Measurements from ENCODE around the gene GRM7. TPM values are rescaled to one million over a fixed set of nuclear protein-coding genes. Genes with fewer than 3 reads are reported as not detected.

Gene GRM7
- total RNA-seq, 2 donors from 2014 or later = 0.96 to 1.5 TPM

DNA sequence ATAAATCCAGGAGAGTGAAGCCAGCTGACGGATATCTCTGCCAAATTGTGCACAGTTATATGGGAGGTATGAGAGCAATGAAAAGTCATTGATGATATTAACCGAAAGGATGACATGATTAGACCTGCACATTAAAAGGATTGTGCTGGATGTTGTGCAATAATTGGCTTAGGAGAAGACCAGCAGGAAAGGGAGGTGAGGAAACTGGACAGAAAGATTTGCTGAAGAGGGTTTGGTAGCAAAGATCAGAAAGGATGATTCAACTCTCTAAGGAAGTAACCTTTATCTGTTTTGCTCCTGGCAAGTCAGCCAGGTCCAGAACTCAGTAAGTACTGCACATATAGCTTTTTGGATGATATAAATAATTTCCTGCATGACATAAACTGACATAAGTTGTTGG, 704.7 kb downstream of the GRM7 start:
- Histone ChIP-seq H3K4me1 (replicated peaks) (no peaks in the 10 kb centered on the region), H3K36me3 (no peaks in the 10 kb centered on the region), H3K27ac (no peak overlapping the region), H3K9me3 (no peaks in the 10 kb centered on the region), H3K4me3 (no peak overlapping the region), H3K27me3 (replicated peaks; ENCODE audit: insufficient read depth) (no peaks in the 10 kb centered on the region)
- intact Hi-C loops (cut with DNase I) = no loop called here
- TF ChIP-seq POLR2AphosphoS5 (IDR thresholded peaks at IDR 0.05) = no peak
- no peak for TF ChIP-seq POLR2A (IDR thresholded peaks at IDR 0.05)
- TF ChIP-seq, protein P1, sequence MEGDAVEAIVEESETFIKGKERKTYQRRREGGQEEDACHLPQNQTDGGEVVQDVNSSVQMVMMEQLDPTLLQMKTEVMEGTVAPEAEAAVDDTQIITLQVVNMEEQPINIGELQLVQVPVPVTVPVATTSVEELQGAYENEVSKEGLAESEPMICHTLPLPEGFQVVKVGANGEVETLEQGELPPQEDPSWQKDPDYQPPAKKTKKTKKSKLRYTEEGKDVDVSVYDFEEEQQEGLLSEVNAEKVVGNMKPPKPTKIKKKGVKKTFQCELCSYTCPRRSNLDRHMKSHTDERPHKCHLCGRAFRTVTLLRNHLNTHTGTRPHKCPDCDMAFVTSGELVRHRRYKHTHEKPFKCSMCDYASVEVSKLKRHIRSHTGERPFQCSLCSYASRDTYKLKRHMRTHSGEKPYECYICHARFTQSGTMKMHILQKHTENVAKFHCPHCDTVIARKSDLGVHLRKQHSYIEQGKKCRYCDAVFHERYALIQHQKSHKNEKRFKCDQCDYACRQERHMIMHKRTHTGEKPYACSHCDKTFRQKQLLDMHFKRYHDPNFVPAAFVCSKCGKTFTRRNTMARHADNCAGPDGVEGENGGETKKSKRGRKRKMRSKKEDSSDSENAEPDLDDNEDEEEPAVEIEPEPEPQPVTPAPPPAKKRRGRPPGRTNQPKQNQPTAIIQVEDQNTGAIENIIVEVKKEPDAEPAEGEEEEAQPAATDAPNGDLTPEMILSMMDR (IDR thresholded peaks at IDR 0.05) = no peak
- 52% methylated on average over 2 of the region's 2 CpGs for WGBS
- no peak for DNase-seq (ENCODE audit: low spot score)

DNA sequence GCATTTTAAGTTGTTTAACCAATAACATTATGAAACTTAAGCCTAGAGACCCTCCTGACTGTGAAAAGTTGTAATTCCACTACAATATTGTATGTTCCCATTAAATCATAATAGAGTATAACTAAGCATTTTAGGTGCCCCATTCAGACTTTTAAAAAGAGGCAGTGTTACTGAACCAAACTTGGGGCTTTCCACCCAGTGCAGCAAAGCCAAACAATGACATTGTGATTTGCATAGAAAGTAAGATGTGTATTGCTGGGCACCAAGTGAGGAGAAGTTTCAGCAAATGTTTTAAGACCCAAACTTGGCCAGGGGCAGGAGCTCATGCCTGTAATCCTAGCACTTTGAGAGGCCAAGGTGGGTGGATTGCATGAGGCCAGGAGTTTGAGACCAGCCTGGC, 706.2 kb downstream of the GRM7 start:
- DNase-seq (ENCODE audit: low spot score) = no peak

DNA sequence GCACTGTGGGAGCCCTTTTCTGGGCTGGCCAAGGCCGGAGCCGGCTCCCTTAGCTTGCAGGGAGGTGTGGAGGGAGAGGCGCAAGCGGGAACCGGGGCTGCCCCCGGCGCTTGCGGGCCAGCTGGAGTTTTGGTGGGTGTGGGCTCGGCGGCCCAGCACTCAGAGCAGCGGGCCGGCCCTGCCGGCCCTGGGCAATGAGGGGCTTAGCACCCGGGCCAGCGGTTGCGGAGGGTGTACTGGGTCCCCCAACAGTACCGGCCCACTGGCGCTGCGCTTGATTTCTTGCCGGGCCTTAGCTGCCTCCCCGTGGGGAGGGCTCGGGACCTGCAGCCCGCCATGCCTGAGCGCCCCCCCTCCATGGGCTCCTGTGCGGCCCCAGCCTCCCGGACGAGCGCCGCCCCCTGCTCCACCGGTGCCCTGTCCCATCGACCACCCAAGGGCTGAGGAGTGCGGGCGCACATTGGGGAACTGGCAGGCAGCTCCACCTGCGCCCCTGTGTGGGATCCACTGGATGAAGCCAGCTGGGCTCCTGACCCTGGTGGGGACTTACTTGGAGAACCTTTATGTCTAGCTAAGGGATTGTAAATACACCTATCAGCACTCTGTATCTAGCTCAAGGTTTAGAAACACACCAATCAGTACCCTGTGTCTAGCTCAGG, 707.7 kb downstream of the GRM7 start:
- H3K36me3 ChIP-seq = no peaks in the 10 kb centered on the region
- intact Hi-C loops (cut with DNase I) = no loop called here
- no peaks in the 10 kb centered on the region for H3K9me3 ChIP-seq
- TF ChIP-seq, protein P1 (IDR thresholded peaks at IDR 0.05) = no peak
- TF ChIP-seq POLR2A (IDR thresholded peaks at IDR 0.05) (no peak), POLR2AphosphoS5 (IDR thresholded peaks at IDR 0.05) (no peak)
- H3K27me3 ChIP-seq (replicated peaks; ENCODE audit: insufficient read depth) = peaks cover 3% of the 10 kb centered on the region
- no peak for DNase-seq (ENCODE audit: low spot score)
- H3K27ac ChIP-seq = no peak overlapping the region
- WGBS = 97% methylated on average over 22 of the region's 34 CpGs
- no peaks in the 10 kb centered on the region for H3K4me1 ChIP-seq (replicated peaks)
- H3K4me3 ChIP-seq = no peak overlapping the region

More for the DNA sequence above, 706.2 kb downstream of the GRM7 start:
- intact Hi-C loops (cut with DNase I) = no loop called here
- no peaks in the 10 kb centered on the region for H3K4me1 ChIP-seq (replicated peaks)
- no peaks in the 10 kb centered on the region for H3K36me3 ChIP-seq
- H3K4me3 ChIP-seq = no peak overlapping the region
- H3K27ac ChIP-seq = no peak overlapping the region
- no peaks in the 10 kb centered on the region for H3K9me3 ChIP-seq
- no peaks in the 10 kb centered on the region for H3K27me3 ChIP-seq (replicated peaks; ENCODE audit: insufficient read depth)
- TF ChIP-seq, protein P1 (IDR thresholded peaks at IDR 0.05) = no peak
- no peak for TF ChIP-seq POLR2A (IDR thresholded peaks at IDR 0.05)
- TF ChIP-seq POLR2AphosphoS5 (IDR thresholded peaks at IDR 0.05) = no peak

DNA sequence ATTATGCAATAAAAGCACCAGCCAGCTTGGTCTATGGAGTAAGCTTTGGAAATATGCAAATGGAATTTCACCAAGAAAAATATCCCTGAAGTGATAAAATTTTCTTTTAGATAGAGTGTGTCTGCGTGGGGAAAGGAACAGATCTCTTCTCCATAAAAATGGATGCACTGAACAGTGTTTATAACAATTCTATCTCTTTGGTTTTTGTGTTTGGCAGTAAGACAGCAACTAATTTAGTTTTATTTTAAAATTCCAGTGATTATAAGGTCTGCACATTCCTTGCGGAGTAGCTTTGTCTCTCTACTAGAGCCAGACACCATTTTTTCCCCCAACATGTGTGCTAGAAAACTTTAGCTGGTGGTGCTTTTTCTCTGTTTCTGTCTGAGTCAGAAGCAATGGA, 712.4 kb downstream of the GRM7 start:
- Histone ChIP-seq H3K36me3 (no peaks in the 10 kb centered on the region), H3K9me3 (no peaks in the 10 kb centered on the region), H3K4me1 (replicated peaks) (no peaks in the 10 kb centered on the region), H3K4me3 (no peak overlapping the region), H3K27ac (no peak overlapping the region), H3K27me3 (replicated peaks; ENCODE audit: insufficient read depth) (peaks cover 3% of the 10 kb centered on the region)
- WGBS = 69% methylated on average over 2 of the region's 2 CpGs
- TF ChIP-seq POLR2A (IDR thresholded peaks at IDR 0.05) (no peak), POLR2AphosphoS5 (IDR thresholded peaks at IDR 0.05) (no peak)
- TF ChIP-seq, protein P1 (IDR thresholded peaks at IDR 0.05) = no peak
- intact Hi-C loops (cut with DNase I) = no loop called here
- no peak for DNase-seq (ENCODE audit: low spot score)

DNA sequence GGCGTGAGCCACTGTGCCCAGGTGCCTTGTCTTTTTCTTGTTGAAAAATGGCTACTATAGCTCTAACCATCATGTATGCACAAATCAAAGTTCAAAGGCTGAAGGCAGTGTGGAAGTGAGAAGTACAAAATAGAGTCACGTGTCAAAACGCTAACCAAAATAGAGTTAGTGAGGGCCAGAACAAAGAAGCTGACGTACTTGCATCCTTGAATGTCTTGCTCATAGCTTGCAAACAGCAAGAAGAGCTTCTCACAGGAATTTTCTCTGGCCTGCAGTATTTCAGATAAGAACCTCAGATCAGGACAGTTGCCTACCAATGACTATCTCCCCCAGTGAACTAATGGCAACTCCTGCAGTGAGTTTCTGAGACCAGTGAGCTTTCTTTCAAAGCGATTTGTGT, 713.5 kb downstream of the GRM7 start:
- no peaks in the 10 kb centered on the region for H3K4me1 ChIP-seq (replicated peaks)
- no peaks in the 10 kb centered on the region for H3K9me3 ChIP-seq
- intact Hi-C loops (cut with DNase I) = no loop called here
- H3K27me3 ChIP-seq (replicated peaks; ENCODE audit: insufficient read depth) = peaks cover 3% of the 10 kb centered on the region
- H3K36me3 ChIP-seq = no peaks in the 10 kb centered on the region
- DNase-seq (ENCODE audit: low spot score) = no peak
- H3K4me3 ChIP-seq = no peak overlapping the region
- 78% methylated on average over 5 of the region's 5 CpGs for WGBS
- no peak overlapping the region for H3K27ac ChIP-seq
- TF ChIP-seq POLR2A (IDR thresholded peaks at IDR 0.05) (no peak), POLR2AphosphoS5 (IDR thresholded peaks at IDR 0.05) (no peak)
